DOHH2 (cell line): ENCODE data around the gene THBD.

ENCODE experiments used
- H3F3A ChIP-seq: fragments of 200-600 bp; sonication (generic), shearing (Covaris generic); 2 replicates; pipeline ENCODE4 v1.6.0; 2016; ENCODE audit warnings: antibody characterized with exemption, mild to moderate bottlenecking; ENCODE audit not compliant: control insufficient read depth, insufficient read depth
- H3K27ac ChIP-seq: fragments of 200-600 bp; sonication (generic); 2 replicates; pipeline ENCODE4 v1.5.1; 2014; ENCODE audit warnings: low read depth, mild to moderate bottlenecking, low read length, moderate library complexity
- H3K27me3 ChIP-seq: fragments of 200-600 bp; sonication (generic); 2 replicates; pipeline ENCODE4 v1.6.1; 2014; ENCODE audit warnings: mild to moderate bottlenecking, low read length, mixed read lengths; ENCODE audit not compliant: control insufficient read depth
- H3K36me3 ChIP-seq: fragments of 200-600 bp; sonication (generic); 2 replicates; pipeline ENCODE4 v1.6.1; 2014; ENCODE audit warnings: mild to moderate bottlenecking, low read length, moderate library complexity, mixed read lengths; ENCODE audit not compliant: control insufficient read depth
- H3K4me1 ChIP-seq: fragments of 200-600 bp; sonication (generic); 2 replicates; pipeline ENCODE4 v1.6.1; 2014; ENCODE audit warnings: mild to moderate bottlenecking, low read length, mixed read lengths; ENCODE audit not compliant: control insufficient read depth
- H3K4me2 ChIP-seq: fragments of 200-600 bp; sonication (generic); 2 replicates; pipeline ENCODE4 v1.6.0; 2014; ENCODE audit warnings: mild to moderate bottlenecking, low read length, moderate library complexity
- H3K4me3 ChIP-seq: fragments of 200-600 bp; sonication (generic); 2 replicates; pipeline ENCODE4 v1.5.1; 2014; ENCODE audit warnings: mild to moderate bottlenecking, low read length, mixed read lengths
- H3K79me2 ChIP-seq: fragments of 200-600 bp; sonication (generic); 2 replicates; pipeline ENCODE4 v1.6.1; 2014; ENCODE audit warnings: mild to moderate bottlenecking, low read length, mixed read lengths; ENCODE audit not compliant: control insufficient read depth
- H3K9me2 ChIP-seq: fragments of 200-600 bp; sonication (generic); replicated peaks from 2 replicates; pipeline ENCODE4 v1.6.1; 2014; ENCODE audit warnings: mild to moderate bottlenecking, low read length, mixed read lengths; ENCODE audit not compliant: control insufficient read depth
- H3K9me3 ChIP-seq: fragments of 200-600 bp; sonication (generic); 2 replicates; pipeline ENCODE4 v1.6.1; 2014; ENCODE audit warnings: antibody characterized with exemption, low read length, mixed read lengths; ENCODE audit not compliant: control insufficient read depth, insufficient read depth
- H4K20me1 ChIP-seq: fragments of 200-600 bp; sonication (generic); 2 replicates; pipeline ENCODE4 v1.6.0; 2014; ENCODE audit warnings: low read depth, mild to moderate bottlenecking, antibody characterized with exemption, low read length, moderate library complexity; ENCODE audit not compliant: control insufficient read depth, insufficient read depth
- EZH2phosphoT487 ChIP-seq: fragments of 200-600 bp; sonication (generic); IDR thresholded peaks from 2 replicates; pipeline ENCODE4 v1.6.1; 2017; ENCODE audit warnings: borderline replicate concordance, mild to moderate bottlenecking, antibody characterized with exemption, low read length, moderate library complexity, mixed read lengths
- TF ChIP-seq, protein P1 (sequence below): fragments of 200-600 bp; sonication (generic); IDR thresholded peaks from one replicate; pipeline ENCODE4 v1.5.1; 2014; ENCODE audit warnings: antibody characterized with exemption, mild to moderate bottlenecking, low read depth, low read length; ENCODE audit not compliant: poor library complexity, severe bottlenecking

Gene THBD

DNA sequence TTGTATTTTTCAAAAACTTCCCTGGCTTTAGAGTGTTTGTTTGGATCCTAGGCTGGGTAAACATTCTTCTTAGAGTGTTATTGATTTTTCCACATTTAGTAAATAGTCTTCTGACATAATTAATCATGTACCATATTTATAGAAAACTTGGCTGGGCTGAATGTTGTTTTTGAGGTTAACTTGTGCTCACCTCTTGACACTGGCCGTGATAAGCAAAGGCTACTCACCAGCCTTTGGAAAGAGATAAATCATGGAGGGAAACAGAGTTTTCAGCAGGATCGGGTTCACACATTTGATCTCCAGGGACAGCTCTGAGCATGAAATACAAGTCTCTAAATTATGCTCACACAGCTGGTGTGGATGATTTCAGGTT is 42.9 kb upstream of the THBD start:
- no peaks in the 10 kb centered on the region for H3K79me2 ChIP-seq
- no peak overlapping the region for H3K4me2 ChIP-seq
- no peak overlapping the region for H3K27ac ChIP-seq
- TF ChIP-seq, protein P1, sequence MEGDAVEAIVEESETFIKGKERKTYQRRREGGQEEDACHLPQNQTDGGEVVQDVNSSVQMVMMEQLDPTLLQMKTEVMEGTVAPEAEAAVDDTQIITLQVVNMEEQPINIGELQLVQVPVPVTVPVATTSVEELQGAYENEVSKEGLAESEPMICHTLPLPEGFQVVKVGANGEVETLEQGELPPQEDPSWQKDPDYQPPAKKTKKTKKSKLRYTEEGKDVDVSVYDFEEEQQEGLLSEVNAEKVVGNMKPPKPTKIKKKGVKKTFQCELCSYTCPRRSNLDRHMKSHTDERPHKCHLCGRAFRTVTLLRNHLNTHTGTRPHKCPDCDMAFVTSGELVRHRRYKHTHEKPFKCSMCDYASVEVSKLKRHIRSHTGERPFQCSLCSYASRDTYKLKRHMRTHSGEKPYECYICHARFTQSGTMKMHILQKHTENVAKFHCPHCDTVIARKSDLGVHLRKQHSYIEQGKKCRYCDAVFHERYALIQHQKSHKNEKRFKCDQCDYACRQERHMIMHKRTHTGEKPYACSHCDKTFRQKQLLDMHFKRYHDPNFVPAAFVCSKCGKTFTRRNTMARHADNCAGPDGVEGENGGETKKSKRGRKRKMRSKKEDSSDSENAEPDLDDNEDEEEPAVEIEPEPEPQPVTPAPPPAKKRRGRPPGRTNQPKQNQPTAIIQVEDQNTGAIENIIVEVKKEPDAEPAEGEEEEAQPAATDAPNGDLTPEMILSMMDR, result no peak
- no peak for TF ChIP-seq EZH2phosphoT487
- H3F3A ChIP-seq, result no peaks in the 10 kb centered on the region
- no peaks in the 10 kb centered on the region for H4K20me1 ChIP-seq
- no peak overlapping the region for H3K4me3 ChIP-seq
- H3K9me3 ChIP-seq, result no peaks in the 10 kb centered on the region
- H3K4me1 ChIP-seq, result no peaks in the 10 kb centered on the region
- no peaks in the 10 kb centered on the region for H3K36me3 ChIP-seq
- no peaks in the 10 kb centered on the region for H3K27me3 ChIP-seq
- no peaks in the 10 kb centered on the region for H3K9me2 ChIP-seq

DNA sequence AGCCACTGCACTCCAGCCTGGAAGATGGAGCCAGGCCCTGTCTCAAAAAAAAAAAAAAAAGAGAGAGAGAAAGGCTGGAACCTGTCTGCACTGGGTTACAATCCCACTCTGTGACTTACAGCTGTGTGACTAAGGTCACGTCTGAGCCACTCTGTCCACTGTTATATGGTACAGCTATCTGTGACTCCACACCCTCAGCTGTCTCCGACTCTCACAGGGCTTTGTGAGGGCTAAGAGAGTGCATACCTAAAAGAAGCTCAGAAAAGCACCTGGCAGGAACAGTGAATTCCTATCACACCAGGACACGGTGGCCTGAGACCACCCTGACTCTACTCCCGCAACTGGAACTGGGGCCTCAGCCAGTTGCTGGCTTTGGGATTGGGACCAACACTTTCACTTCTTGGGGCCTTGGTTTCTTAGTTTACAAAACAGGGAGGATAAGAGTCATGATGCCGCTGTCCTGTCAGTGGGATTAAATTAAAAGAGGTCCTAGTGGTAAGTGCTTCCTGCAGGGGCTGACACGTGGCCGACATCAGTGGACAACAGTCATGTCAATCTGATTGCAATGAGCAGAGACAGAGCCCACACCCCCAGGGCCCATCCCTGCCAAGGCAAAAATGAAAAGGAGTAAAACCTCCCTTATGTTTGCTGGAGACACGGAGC is 42.4 kb upstream of the THBD start:
- Histone ChIP-seq H3K9me3 (no peaks in the 10 kb centered on the region), H3K27me3 (no peaks in the 10 kb centered on the region), H3K36me3 (no peaks in the 10 kb centered on the region), H4K20me1 (no peaks in the 10 kb centered on the region), H3F3A (no peaks in the 10 kb centered on the region), H3K4me3 (no peak overlapping the region), H3K4me2 (no peak overlapping the region), H3K9me2 (no peaks in the 10 kb centered on the region), H3K27ac (no peak overlapping the region), H3K4me1 (no peaks in the 10 kb centered on the region), H3K79me2 (no peaks in the 10 kb centered on the region)
- TF ChIP-seq, protein P1, result no peak
- TF ChIP-seq EZH2phosphoT487, result no peak

DNA sequence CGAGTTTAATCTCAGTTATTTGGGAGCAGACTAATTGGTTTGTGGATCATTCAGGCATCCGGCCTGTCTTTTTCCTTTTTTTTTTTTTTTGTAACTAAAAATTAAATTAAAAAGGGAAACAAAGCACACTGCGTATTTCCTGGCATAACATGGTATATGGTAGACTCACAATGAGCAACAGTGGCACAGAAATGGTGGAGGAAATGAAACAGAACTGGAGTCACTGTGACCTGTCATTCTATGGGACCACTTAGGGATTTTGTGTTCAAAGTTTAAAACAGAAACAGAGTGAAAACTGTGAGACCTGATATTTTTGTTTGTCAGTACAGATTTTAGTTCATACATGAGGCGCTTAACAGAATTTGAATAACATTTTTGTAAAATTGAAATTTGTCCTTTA is 41.4 kb upstream of the THBD start:
- no peaks in the 10 kb centered on the region for H3K9me2 ChIP-seq
- H3K79me2 ChIP-seq, result no peaks in the 10 kb centered on the region
- H3K36me3 ChIP-seq, result no peaks in the 10 kb centered on the region
- H3K27me3 ChIP-seq, result no peaks in the 10 kb centered on the region
- no peaks in the 10 kb centered on the region for H3K9me3 ChIP-seq
- H3K4me1 ChIP-seq, result no peaks in the 10 kb centered on the region
- H3K4me3 ChIP-seq, result no peak overlapping the region
- H3K4me2 ChIP-seq, result no peak overlapping the region
- no peak overlapping the region for H3K27ac ChIP-seq
- TF ChIP-seq, protein P1, result no peak
- no peak for TF ChIP-seq EZH2phosphoT487
- no peaks in the 10 kb centered on the region for H4K20me1 ChIP-seq
- H3F3A ChIP-seq, result no peaks in the 10 kb centered on the region
